HEK293T (cell line): ENCODE results near the gene UGGT2.

Experiments used
- FOXA1 ChIP-seq: fragments of 450-650 bp; IDR thresholded peaks from 2 replicates; pipeline ENCODE4 v1.6.1; 2016; ENCODE audit warnings: mild to moderate bottlenecking
- FOXK2 ChIP-seq: fragments of 450-650 bp; IDR thresholded peaks from 2 replicates; pipeline ENCODE4 v1.6.1; 2016; ENCODE audit warnings: mild to moderate bottlenecking
- HDGF ChIP-seq: fragments of 450-650 bp; IDR thresholded peaks from 2 replicates; pipeline ENCODE4 v1.6.1; 2017; ENCODE audit warnings: antibody characterized with exemption, borderline replicate concordance
- TARDBP ChIP-seq: fragments of 450-650 bp; IDR thresholded peaks from 2 replicates; pipeline ENCODE4 v1.6.1; 2016
- ZNF384 ChIP-seq: fragments of 450-650 bp; IDR thresholded peaks from 2 replicates; pipeline ENCODE4 v1.6.1; 2016

GRCh38 chr13:95870421-95870820 is 182.8 kb downstream of the UGGT2 start:
- TF ChIP-seq HDGF (no peak), ZNF384 (no peak), FOXK2 (no peak), TARDBP (no peak), FOXA1 (no peak)
